GM21825 (cell line): ENCODE data around the gene PDE5A.

Experiments
- ATAC-seq: cut with Tn5 transposase; IDR thresholded peaks from one replicate; pipeline ENCODE4 v1.9.1; 2021; ENCODE audit warnings: mild to moderate bottlenecking, moderate library complexity; ENCODE audit not compliant: unreplicated experiment

Gene PDE5A

GRCh38 chr4:119587796-119588195 lies 40.8 kb downstream of the PDE5A start:
- no peak for ATAC-seq

DNA sequence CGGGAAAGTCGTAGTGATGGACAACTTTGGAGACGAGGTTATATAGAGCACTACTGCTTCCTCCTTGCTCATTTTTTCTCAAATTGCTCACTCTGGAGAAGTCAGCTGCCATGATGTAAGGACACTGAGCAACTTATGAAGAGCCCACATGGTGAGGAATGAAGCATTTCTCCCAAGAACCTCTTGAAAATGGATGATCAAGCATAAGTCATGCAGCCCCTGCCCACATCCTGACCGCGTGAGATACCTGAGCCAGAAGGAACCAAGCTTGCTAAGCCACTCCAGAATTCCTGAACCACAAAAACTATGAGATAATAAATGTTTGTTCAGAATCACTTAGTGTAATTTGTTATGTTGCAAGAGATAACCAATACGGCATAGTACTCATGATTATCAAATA lies 42.8 kb downstream of the PDE5A start:
- no peak for ATAC-seq

GRCh38 chr4:119581190-119581873 lies 47.3 kb downstream of the PDE5A start:
- no peak for ATAC-seq

DNA sequence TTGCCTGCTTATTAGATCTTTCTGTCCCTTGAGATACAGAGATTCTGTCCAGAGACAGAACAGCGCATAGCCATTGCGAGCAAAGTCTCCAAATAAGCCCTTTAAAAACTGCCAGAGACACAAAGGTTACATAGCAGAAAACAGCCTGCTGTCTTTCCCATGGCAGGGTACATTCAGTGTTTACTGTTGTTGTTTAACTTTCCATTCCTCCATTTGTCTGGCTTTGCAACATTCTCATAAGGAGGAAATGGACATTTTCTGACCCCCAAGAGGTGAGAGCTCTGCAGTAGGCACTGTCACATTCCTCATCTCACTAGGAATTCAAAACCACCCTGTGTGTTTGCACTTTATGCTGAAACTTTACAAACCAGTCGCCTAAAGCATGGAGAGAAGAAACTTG lies 48.3 kb downstream of the PDE5A start:
- ATAC-seq = no peak

- ATAC-seq = no peak
Observed at GRCh38 chr4:119579823-119580222, 48.8 kb downstream of the PDE5A start.

- ATAC-seq = no peak
Observed at GRCh38 chr4:119570401-119570800, 58.2 kb downstream of the PDE5A start.

GRCh38 chr4:119564106-119564505 lies 64.5 kb downstream of the PDE5A start:
- ATAC-seq = no peak

- ATAC-seq = no peak
Observed at GRCh38 chr4:119559044-119559647, 69.5 kb downstream of the PDE5A start.

DNA sequence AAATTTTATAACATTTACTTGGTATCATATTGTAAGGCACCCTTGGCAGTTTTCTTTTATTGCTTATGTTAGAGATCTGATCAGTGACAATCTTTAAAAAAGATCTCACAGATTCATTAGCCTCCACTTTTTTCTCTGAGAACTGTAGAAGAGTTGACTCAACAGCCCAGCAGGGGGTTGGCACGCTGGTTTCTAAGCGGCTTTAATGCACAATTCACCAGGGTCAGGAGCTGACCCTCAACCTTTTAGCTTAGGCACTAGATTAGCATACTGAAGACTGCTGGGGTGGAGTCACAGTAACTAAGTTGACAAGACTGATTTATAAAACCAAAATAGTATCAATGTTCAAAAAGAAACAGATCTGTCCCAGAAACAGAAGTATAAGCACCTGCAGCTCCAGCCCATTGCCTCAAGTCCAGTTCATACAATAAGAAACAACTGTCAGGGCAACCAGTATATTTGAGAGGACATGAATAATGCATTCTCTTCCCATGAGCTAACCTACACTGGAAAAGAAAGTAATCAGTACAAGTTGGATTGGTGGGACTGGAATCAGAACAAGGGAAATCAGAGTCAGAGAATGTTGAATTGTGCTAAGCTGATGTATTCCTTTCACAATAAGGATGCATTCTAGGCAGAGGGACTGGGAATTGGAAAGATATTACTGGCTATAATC lies 77.6 kb downstream of the PDE5A start:
- no peak for ATAC-seq

GRCh38 chr4:119549639-119550038 lies 79.0 kb downstream of the PDE5A start:
- no peak for ATAC-seq

- ATAC-seq = no peak
Observed at GRCh38 chr4:119543779-119544178, 84.8 kb downstream of the PDE5A start.

DNA sequence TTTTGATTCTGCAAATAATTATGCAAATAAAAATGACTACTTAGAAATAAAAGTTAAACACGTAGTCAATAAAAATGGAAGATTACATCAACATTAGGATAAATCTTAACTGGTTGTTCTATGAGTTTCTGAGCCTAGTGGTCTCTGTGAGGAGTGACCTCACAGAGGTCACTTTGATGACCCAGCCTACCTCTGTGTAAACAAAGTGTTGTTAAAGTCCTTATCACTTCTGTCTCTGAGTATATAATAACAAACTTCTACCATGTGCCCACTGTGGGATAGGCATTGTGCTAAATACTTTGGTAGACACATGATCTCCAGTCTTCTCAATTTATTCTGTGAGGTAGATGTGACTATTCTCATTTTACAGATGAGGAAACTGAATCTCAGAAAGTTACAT lies 85.4 kb downstream of the PDE5A start:
- no peak for ATAC-seq

DNA sequence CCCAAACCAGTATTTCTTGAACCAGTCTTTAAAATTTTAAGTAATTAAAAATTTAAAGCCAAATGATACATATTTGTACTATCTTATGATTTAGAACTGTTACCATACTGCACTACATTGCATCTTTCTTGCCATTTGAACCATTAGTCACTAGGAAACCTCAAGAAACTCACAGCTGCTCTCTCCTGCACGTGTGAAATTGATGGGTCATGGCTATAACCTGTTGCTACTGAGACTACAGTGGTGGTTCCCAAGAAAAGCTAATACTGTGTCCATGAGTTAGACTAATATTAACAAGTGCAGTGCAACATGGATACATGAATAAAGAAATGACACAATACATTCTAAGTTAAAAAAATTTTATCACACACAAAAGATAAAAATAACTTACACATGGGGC lies 88.4 kb downstream of the PDE5A start:
- no peak for ATAC-seq

DNA sequence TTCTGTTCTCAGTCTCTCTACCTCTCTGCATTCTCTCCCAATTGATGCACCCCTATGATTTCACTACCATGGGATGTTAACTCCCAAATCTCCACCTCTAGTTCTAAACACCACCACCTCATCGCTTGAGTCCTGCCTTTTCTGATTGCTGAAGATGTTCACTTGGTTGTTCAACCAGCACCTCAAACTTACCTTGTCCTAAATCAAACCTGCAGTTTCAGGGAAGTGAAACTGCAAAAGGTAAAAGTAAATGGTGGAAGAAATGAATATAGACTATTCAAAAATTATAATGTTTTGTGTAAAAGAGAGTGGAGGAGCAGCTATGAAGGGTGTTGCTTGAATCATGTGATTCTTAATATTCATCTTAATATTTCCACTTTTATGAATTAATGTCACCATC lies 91.0 kb downstream of the PDE5A start:
- ATAC-seq = no peak

DNA sequence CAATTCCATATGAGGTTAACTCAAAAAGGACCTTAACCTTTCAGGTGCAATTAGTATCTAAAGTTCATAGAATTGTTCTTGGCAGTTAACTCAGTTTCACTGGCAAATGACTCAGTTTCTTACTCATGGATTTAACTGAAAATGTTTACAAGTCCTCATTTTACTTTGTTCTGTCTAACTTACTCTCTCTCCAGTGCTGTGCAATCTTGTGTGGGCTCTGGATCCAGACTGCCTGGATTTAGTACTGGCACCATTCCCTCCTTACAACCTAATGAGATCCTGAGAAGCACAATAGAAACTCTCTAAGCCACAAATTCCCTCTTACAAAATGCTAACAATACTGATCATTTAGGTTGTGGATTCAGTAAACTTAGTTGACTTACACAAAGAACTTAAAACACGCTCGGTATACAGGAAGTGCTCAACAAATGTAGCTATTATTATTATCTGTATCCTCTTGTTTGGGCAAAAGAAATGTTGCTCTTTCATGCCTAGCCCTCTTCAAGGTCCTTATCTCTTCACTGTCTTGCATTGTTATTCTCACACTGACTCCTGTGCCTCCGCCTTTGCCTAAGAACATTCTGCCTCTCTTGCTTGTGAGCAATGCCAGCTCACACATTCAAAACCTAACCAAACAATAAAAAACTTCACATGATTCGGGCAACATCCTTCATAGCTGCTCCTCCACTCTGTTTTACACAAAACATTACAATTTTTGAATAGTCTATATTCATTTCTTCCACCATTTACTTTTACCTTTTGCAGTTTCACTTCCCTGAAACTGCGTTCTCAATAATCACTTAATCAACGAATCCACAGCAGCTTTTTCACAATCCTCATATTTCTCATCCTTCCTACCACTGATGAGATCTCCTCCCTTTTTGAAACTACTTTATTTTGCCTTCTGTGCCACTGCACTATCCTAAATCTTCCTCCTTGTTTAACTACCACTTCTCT lies 91.8 kb downstream of the PDE5A start:
- no peak for ATAC-seq

- ATAC-seq = no peak
Observed at GRCh38 chr4:119532319-119532718, 96.3 kb downstream of the PDE5A start.

GRCh38 chr4:119529788-119530187 lies 98.8 kb downstream of the PDE5A start:
- no peak for ATAC-seq

DNA sequence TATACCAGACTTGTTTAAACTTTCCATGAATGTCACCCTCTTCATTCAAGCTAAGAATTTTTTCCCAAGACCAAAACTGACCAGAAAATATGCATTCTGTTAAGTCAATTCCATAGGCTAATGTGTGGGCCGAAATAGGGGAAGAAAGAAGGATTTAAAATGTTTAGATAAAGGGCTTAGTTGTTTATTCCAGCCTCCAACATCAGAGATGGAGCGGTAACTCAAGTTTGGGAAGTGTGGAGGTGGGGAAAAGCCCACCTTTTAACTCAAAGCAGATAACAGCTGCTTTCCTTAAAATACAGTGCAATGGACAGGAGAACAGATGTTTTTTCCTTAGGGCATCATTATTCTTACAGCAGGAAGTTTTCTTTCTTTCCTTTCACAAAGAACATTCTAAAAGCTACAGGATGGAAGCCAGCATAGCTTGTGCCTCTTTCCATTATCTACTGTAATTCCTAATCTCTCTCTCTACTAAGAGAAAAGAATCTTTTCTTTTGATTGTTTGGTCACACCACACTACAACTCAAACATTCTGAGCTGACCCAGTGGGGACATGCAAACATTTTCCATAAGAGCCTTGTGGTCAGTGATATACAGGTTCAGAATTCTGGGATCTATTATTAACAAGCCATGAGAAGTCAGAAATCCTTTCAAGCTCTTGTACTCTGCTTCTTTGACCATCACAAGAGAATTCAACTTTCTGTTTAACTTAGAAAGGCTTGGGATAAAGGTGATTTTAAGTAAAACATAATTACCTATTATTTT lies 101.6 kb downstream of the PDE5A start:
- no peak for ATAC-seq

DNA sequence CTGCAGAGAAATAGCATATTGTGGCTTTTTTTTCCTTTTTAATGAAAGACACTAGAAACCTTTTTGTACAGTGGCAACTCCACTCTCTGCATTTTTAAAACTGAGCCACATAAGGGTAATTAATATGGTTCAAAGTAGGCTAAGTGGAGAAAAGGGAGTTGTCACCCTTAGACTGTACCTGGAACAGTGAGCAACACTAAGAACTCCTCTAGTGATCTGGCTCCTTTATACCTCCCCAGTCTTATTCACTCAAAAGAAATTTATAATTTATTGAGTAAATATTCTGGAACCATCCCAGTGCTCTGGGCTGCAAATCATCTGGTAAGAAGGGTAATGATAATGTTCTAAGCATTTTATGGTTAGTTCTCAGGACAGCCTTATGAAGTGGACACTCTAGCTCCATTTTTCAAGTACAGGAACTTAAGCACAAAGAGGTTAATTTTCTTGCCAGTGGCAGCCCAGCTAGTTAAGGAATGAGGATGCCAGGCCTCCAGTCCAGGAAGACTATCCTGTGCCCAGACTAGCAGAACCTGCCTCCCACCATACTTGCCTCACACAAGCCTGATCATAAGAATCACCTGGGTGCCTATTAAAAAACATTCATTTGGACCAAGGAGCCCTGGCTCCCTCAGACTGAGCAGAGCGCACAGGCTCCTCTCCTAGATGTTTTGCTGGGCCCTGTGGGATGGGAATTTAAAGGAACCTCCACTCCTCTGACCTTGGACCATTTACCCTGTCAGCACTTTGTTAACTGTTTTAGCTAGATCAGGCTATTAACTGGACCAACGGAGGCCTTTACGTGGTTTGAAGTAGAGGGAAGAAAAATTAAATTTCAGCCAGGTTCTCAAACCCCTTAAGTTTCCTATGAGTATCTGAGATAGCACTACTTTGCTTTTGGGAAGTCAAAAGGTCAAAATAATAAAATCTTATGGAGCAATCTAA lies 102.6 kb downstream of the PDE5A start:
- no peak for ATAC-seq
